Gastrocnemius medialis (tissue), 4 donors: Measurements from ENCODE around the gene CTTNBP2NL.

Experiments used
- CTCF ChIP-seq, 5 experiments: fragments of 450-650 bp in 3 of 5; fragments of 200-600 bp in 2 of 5; sonication (generic) in 2 of 5; IDR thresholded peaks in 4 of 5; conservative IDR thresholded peaks in 1 of 5; 1 replicate in 4 of 5; 2 replicates in 1 of 5; pipeline ENCODE4 v1.5.1; 2016 to 2019; ENCODE audit warnings: antibody characterized with exemption in 5 of 5, mild to moderate bottlenecking in 3 of 5, moderate library complexity in 3 of 5
- POLR2A ChIP-seq, 2 donors: fragments of 450-650 bp; IDR thresholded peaks; one replicate each; pipeline ENCODE4 v1.6.1; 2017; ENCODE audit warnings: antibody characterized with exemption in 2 of 2, mild to moderate bottlenecking in 2 of 2, moderate library complexity in 2 of 2

GRCh38 chr1:112492076-112492475, 96.1 kb downstream of the CTTNBP2NL start:
- TF ChIP-seq CTCF (IDR thresholded peaks at IDR 0.05 in 4 of 5, conservative IDR thresholded peaks at IDR 0.05 in 1 of 5), result no peak
- no peak for TF ChIP-seq POLR2A (IDR thresholded peaks at IDR 0.05)
